Thoracic aorta (tissue), 2 donors: ENCODE data around the gene GNPNAT1. TPM values are rescaled to one million over a fixed set of nuclear protein-coding genes. Genes with fewer than 3 reads are reported as not detected.

ENCODE experiments used
- ATAC-seq: fragments of 150-250 bp; one replicate; pipeline ENCODE4 v1.8.0; 2017; ENCODE audit warnings: low read depth; ENCODE audit not compliant: insufficient number of reproducible peaks, low FRiP score
- DNase-seq: peaks from one replicate; pipeline ENCODE4 v3.0.0-alpha.2; 2020; ENCODE audit warnings: low spot score
- H3K27ac ChIP-seq, 2 donors: fragments of 200-600 bp; sonication (generic); 1 replicate in 1 of 2; 2 replicates in 1 of 2; pipeline ENCODE4 v1.5.1; 2016; ENCODE audit warnings: mild to moderate bottlenecking in 2 of 2, moderate library complexity in 2 of 2
- H3K27me3 ChIP-seq: fragments of 200-600 bp; sonication (generic); replicated peaks from 2 replicates; pipeline ENCODE4 v1.6.0; 2016; ENCODE audit warnings: mild to moderate bottlenecking; ENCODE audit not compliant: insufficient read depth
- H3K36me3 ChIP-seq: fragments of 200-600 bp; sonication (generic); one replicate; pipeline ENCODE4 v1.5.1; 2016
- H3K4me1 ChIP-seq, 2 donors: fragments of 200-600 bp; sonication (generic); 1 replicate in 1 of 2; 2 replicates in 1 of 2; pipeline versions ENCODE4 v1.5.1 to v1.6.0; 2016; ENCODE audit warnings: low read depth in 2 of 2, mild to moderate bottlenecking in 1 of 2; ENCODE audit not compliant: control insufficient read depth in 1 of 2
- H3K4me3 ChIP-seq: fragments of 200-600 bp; sonication (generic); 2 replicates; pipeline ENCODE4 v1.5.1; 2016; ENCODE audit warnings: mild to moderate bottlenecking
- H3K9me3 ChIP-seq: fragments of 200-600 bp; sonication (generic); 2 replicates; pipeline ENCODE4 v1.5.1; 2016
- total RNA-seq, 2 donors: library from RNA; depleted of rRNA; stranded (reverse); fragments of >200 nt; gene quantifications; one replicate each; pipeline versions ENCODE4 v1.1.0 to v1.2.3, GENCODE V29; 2016
- TF ChIP-seq, protein P1 (sequence below): fragments of 200-600 bp; sonication (generic); IDR thresholded peaks from one replicate; pipeline ENCODE4 v1.5.1; 2019; ENCODE audit warnings: antibody characterized with exemption

Gene GNPNAT1
- total RNA-seq, 2 donors from 2014 or later = 15.8 to 78.2 TPM

GRCh38 chr14:52790756-52791222 is 618 bp downstream of the GNPNAT1 start:
- no peak for DNase-seq
- Histone ChIP-seq H3K4me3 (peak overlapping the region; percentile 85), H3K36me3 (no peaks in the 10 kb centered on the region), H3K9me3 (no peaks in the 10 kb centered on the region), H3K4me1 (peaks cover 5 to 35% of the 10 kb centered on the region in 2 donors), H3K27me3 (no peaks in the 10 kb centered on the region), H3K27ac (peak overlapping the region; percentile 91)
- ATAC-seq = no peak
- TF ChIP-seq, protein P1, sequence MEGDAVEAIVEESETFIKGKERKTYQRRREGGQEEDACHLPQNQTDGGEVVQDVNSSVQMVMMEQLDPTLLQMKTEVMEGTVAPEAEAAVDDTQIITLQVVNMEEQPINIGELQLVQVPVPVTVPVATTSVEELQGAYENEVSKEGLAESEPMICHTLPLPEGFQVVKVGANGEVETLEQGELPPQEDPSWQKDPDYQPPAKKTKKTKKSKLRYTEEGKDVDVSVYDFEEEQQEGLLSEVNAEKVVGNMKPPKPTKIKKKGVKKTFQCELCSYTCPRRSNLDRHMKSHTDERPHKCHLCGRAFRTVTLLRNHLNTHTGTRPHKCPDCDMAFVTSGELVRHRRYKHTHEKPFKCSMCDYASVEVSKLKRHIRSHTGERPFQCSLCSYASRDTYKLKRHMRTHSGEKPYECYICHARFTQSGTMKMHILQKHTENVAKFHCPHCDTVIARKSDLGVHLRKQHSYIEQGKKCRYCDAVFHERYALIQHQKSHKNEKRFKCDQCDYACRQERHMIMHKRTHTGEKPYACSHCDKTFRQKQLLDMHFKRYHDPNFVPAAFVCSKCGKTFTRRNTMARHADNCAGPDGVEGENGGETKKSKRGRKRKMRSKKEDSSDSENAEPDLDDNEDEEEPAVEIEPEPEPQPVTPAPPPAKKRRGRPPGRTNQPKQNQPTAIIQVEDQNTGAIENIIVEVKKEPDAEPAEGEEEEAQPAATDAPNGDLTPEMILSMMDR = no peak

- ATAC-seq (no peak), DNase-seq (no peak)
- no peaks in the 10 kb centered on the region for H3K9me3 ChIP-seq
- H3K27ac ChIP-seq = peak overlapping the region; percentile 91
- no peaks in the 10 kb centered on the region for H3K27me3 ChIP-seq
- no peaks in the 10 kb centered on the region for H3K36me3 ChIP-seq
- peak overlapping the region; percentile 85 for H3K4me3 ChIP-seq
- TF ChIP-seq, protein P1 = no peak
- H3K4me1 ChIP-seq = peaks cover 5 to 38% of the 10 kb centered on the region in 2 donors
Measured at GRCh38 chr14:52790011-52790755, 1.2 kb downstream of the GNPNAT1 start.

DNA sequence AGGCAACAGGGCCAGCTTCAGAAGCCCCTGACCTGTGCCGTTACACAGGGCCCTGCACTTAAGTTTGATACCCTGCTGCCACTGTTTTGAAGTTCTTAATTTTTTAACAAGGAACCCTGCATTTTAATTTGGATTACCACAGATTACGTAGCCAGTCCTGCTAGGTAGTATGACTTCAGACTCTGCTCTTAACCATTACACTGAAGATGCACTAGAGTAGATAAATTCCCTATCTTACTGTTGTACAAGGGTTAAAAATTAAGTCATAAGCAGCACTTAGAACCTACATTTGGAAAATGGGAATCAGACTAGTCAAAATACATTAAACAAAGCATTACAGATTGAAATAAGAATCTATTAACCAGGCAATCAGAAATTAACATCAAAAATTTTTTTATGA is 2.3 kb downstream of the GNPNAT1 start:
- ATAC-seq (no peak), DNase-seq (no peak)
- Histone ChIP-seq H3K9me3 (no peaks in the 10 kb centered on the region), H3K4me3 (peak overlapping the region; percentile 85), H3K36me3 (no peaks in the 10 kb centered on the region), H3K4me1 (peaks cover 8 to 43% of the 10 kb centered on the region in 2 donors), H3K27me3 (no peaks in the 10 kb centered on the region), H3K27ac (no peak overlapping the region)
- TF ChIP-seq, protein P1 = no peak

DNA sequence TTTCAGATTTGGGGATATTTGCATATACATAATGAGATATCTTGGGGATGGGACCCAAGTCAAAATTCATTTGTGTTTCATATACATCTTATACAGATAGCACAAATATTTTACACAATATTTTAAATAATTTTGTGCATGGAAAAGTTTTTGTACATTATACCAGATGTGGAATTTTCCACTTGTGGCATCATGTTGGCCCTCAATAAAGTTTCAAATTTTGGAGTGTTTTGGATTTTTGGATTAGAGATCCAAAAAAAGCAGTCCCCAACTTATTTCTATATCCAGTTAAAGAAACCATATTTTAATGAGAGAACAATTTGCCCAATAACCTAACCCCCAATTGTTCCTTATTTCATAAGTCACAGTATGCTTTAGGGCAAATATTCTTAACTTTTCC is 4.5 kb downstream of the GNPNAT1 start:
- no peaks in the 10 kb centered on the region for H3K9me3 ChIP-seq
- H3K4me3 ChIP-seq = no peak overlapping the region
- H3K4me1 ChIP-seq = peaks cover 17 to 38% of the 10 kb centered on the region in 2 donors
- H3K27ac ChIP-seq = no peak overlapping the region
- H3K36me3 ChIP-seq = no peaks in the 10 kb centered on the region
- DNase-seq = no peak
- H3K27me3 ChIP-seq = no peaks in the 10 kb centered on the region
- TF ChIP-seq, protein P1 = no peak
- ATAC-seq = no peak

DNA sequence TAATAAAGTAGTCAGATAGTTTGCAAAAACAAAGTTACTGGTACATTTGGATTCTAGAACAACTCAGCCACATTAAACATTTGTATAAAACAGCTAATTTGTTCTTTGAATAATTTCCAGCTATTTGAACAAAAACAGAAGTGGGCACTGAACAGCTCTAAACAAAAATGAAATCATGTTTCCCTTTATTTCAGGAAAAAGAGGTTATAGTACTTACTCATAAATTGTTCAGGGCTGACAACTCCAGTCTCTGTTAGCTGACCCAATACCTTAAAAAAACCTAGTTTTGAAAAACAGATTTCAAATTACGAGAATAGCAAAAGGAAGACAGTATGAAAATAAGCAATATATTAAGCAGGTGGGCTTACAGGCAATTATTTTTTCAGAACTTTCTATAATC is 8.2 kb downstream of the GNPNAT1 start:
- Histone ChIP-seq H3K27me3 (no peaks in the 10 kb centered on the region), H3K9me3 (no peaks in the 10 kb centered on the region), H3K27ac (peak overlapping the region in 1 of 2 donors; percentile 38), H3K36me3 (peaks cover 15% of the 10 kb centered on the region), H3K4me3 (no peak overlapping the region), H3K4me1 (peaks cover 12 to 19% of the 10 kb centered on the region in 2 donors)
- TF ChIP-seq, protein P1 = no peak
- ATAC-seq = no peak
- DNase-seq = no peak
